ENCODE data around the gene MORC4. TPM values are rescaled to one million over a fixed set of nuclear protein-coding genes. Genes with fewer than 3 reads are reported as not detected.
"Not testable (repeated sequence)": the region's sequence is repeated elsewhere in the genome, so short reads cannot be mapped to it uniquely, and the experiment has no call there.

The MORC4 gene
- total RNA-seq, 2 donors from 2014 or later = 6.9 to 15.6 TPM

DNA sequence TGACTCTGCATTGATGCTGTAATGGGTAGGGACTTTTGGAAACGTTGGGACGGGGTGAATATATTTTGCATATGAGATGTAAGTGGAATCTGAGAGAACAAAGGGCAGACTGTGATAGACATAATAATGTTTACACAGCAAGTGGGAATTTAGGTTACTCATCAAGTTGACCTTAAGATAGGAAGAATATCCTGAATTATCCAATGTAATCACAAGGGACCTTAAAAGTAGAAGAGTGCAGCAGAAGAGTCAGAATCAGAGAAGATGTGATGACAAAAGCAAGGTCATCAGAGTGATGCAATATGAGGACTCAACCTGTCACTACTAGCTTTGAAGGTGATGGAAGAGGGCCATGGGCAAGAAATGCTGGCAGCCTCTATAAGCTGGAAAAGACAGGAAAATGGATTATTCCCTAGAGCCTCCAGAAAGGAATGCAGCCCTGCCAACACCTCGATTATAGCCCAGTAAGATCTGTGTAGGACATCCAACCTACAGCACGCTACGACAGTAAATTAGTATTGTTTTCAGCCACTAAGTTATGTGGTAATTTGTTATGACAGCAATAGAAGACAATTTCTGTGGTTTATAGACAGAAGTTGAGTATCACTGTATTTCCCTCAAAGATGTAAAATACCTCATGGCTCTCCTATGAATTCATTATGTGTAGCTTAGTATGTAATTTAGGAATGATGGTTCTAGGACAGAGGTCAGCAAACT is 26.4 kb downstream of the MORC4 start:
- Histone ChIP-seq H3K4me3 (no peak overlapping the region), H3K9me3 (no peaks in the 10 kb centered on the region), H3K27me3 (no peaks in the 10 kb centered on the region), H3K27ac (no peak overlapping the region), H3K36me3 (replicated peaks in 1 of 2; ENCODE audit: insufficient read depth in 1 of 2, low read depth in 2 of 2) (no peaks in the 10 kb centered on the region), H3K4me1 (no peaks in the 10 kb centered on the region)
- no peak for ATAC-seq
- intact Hi-C loops (cut with DNase I) = no loop called here
- TF ChIP-seq, protein P1, sequence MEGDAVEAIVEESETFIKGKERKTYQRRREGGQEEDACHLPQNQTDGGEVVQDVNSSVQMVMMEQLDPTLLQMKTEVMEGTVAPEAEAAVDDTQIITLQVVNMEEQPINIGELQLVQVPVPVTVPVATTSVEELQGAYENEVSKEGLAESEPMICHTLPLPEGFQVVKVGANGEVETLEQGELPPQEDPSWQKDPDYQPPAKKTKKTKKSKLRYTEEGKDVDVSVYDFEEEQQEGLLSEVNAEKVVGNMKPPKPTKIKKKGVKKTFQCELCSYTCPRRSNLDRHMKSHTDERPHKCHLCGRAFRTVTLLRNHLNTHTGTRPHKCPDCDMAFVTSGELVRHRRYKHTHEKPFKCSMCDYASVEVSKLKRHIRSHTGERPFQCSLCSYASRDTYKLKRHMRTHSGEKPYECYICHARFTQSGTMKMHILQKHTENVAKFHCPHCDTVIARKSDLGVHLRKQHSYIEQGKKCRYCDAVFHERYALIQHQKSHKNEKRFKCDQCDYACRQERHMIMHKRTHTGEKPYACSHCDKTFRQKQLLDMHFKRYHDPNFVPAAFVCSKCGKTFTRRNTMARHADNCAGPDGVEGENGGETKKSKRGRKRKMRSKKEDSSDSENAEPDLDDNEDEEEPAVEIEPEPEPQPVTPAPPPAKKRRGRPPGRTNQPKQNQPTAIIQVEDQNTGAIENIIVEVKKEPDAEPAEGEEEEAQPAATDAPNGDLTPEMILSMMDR (IDR thresholded peaks at IDR 0.05) = no peak
- no peak for TF ChIP-seq POLR2A (IDR thresholded peaks at IDR 0.05)
- WGBS, 2 donors = 59 to 65% methylated on average over 5 of the region's 5 CpGs
- no peak for DNase-seq

GRCh38 chrX:106972896-106973295 is 27.1 kb downstream of the MORC4 start:
- H3K4me1 ChIP-seq = no peaks in the 10 kb centered on the region
- DNase-seq (no peak), ATAC-seq (no peak)
- no peak overlapping the region for H3K27ac ChIP-seq
- no peaks in the 10 kb centered on the region for H3K27me3 ChIP-seq
- H3K4me3 ChIP-seq = no peak overlapping the region
- no peaks in the 10 kb centered on the region for H3K9me3 ChIP-seq
- no peaks in the 10 kb centered on the region for H3K36me3 ChIP-seq (replicated peaks in 1 of 2; ENCODE audit: insufficient read depth in 1 of 2, low read depth in 2 of 2)
- intact Hi-C loops (cut with DNase I) = no loop called here
- no peak for TF ChIP-seq POLR2A (IDR thresholded peaks at IDR 0.05)
- TF ChIP-seq, protein P1 (IDR thresholded peaks at IDR 0.05) = no peak

DNA sequence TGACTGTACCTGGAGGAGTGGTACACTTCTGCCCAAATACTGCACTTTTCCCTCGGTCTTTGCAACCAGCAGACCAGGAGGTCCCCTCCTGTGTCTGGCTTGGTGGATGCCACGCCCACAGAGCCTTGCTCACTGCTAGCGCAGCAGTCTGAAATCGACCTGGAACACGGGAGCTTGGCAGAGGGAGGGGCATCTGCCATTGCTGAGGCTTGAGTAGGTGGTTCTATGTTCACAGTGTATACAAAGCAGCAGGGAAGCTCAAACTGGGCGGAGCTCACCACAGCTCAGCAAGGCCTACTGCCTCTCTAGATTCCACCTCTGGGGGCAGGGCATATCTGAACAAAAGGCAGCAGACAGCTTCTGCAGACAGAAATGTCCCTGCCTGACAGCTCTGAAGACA is 33.5 kb downstream of the MORC4 start:
- H3K9me3 ChIP-seq; H3K4me3 ChIP-seq; H3K4me1 ChIP-seq; H3K36me3 ChIP-seq (replicated peaks in 1 of 2; ENCODE audit: insufficient read depth in 1 of 2, low read depth in 2 of 2); intact Hi-C loops (cut with DNase I); ATAC-seq; DNase-seq; H3K27me3 ChIP-seq; H3K27ac ChIP-seq: not testable (repeated sequence)
- 77 to 100% methylated on average over 1 to 4 of the region's 6 CpGs for WGBS, 2 donors

DNA sequence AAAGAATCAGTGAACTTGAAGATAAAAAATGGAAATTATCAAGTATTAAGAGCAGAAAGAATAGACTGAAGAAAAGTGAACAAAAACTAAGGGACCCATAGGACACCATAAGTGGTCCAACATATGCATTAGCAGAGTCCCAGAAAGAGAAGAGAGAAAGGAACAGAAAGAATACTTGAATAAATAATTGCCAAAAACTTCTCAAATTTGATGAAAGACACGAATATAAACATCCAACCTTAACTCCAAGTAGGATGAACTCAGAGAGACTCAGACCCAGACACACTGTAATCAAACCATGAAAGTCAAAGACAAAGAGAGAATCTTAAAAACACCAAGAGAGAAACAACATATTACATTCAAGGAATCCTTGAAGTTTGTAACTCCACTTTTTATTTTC is 35.7 kb downstream of the MORC4 start:
- no peaks in the 10 kb centered on the region for H3K4me1 ChIP-seq
- H3K9me3 ChIP-seq = no peaks in the 10 kb centered on the region
- H3K4me3 ChIP-seq = no peak overlapping the region
- no peak for TF ChIP-seq POLR2A (IDR thresholded peaks at IDR 0.05)
- TF ChIP-seq, protein P1 (IDR thresholded peaks at IDR 0.05) = no peak
- 58 to 100% methylated on average over 1 of the region's 1 CpG for WGBS, 2 donors
- no peak for ATAC-seq
- H3K36me3 ChIP-seq (replicated peaks in 1 of 2; ENCODE audit: insufficient read depth in 1 of 2, low read depth in 2 of 2) = no peaks in the 10 kb centered on the region
- no peaks in the 10 kb centered on the region for H3K27me3 ChIP-seq
- no peak for DNase-seq
- no peak overlapping the region for H3K27ac ChIP-seq
- intact Hi-C loops (cut with DNase I) = no loop called here

GRCh38 chrX:106963111-106963510 is 36.9 kb downstream of the MORC4 start:
- intact Hi-C loops (cut with DNase I) = no loop called here
- H3K4me1 ChIP-seq = no peaks in the 10 kb centered on the region
- no peak for TF ChIP-seq POLR2A (IDR thresholded peaks at IDR 0.05)
- TF ChIP-seq, protein P1 (IDR thresholded peaks at IDR 0.05) = no peak
- H3K9me3 ChIP-seq = no peaks in the 10 kb centered on the region
- ATAC-seq = no peak
- no peaks in the 10 kb centered on the region for H3K36me3 ChIP-seq (replicated peaks in 1 of 2; ENCODE audit: insufficient read depth in 1 of 2, low read depth in 2 of 2)
- no peaks in the 10 kb centered on the region for H3K27me3 ChIP-seq
- no peak for DNase-seq
- no peak overlapping the region for H3K4me3 ChIP-seq
- no peak overlapping the region for H3K27ac ChIP-seq

Measured in body of pancreas (tissue), 4 donors.